H9 (cell line): Measurements from ENCODE around the gene TRRAP. TPM values are rescaled to one million over a fixed set of nuclear protein-coding genes. Genes with fewer than 3 reads are reported as not detected.
"Not testable (repeated sequence)": the region's sequence is repeated elsewhere in the genome, so short reads cannot be mapped to it uniquely, and the experiment has no call there.

Source experiments
- DNase-seq: peaks from one replicate; pipeline ENCODE4 v3.0.0-alpha.2; 2017
- H2AFZ ChIP-seq: one replicate; pipeline ENCODE4 v1.6.1; 2013; ENCODE audit warnings: mild to moderate bottlenecking, low read length, control low read depth, moderate library complexity
- H2AK5ac ChIP-seq: 2 replicates; pipeline ENCODE4 v1.6.1; 2013; ENCODE audit warnings: low read length, control low read depth, mixed read lengths; ENCODE audit not compliant: insufficient read length
- H2BK120ac ChIP-seq: one replicate; pipeline ENCODE4 v1.6.1; 2013; ENCODE audit warnings: low read depth, mild to moderate bottlenecking, low read length, control low read depth, inconsistent platforms; ENCODE audit not compliant: poor library complexity, severe bottlenecking
- H2BK12ac ChIP-seq: 2 replicates; pipeline ENCODE4 v1.6.1; 2013; ENCODE audit warnings: low read length, control low read depth, mixed read lengths, low read depth; ENCODE audit not compliant: insufficient read length
- H2BK15ac ChIP-seq: 2 replicates; pipeline ENCODE4 v1.6.1; 2013; ENCODE audit warnings: low read depth, low read length, control low read depth
- H2BK20ac ChIP-seq: one replicate; pipeline ENCODE4 v1.6.1; 2013; ENCODE audit warnings: low read depth, mild to moderate bottlenecking, low read length, control low read depth, inconsistent platforms; ENCODE audit not compliant: poor library complexity, severe bottlenecking
- H2BK5ac ChIP-seq: 2 replicates; pipeline ENCODE4 v1.6.1; 2013; ENCODE audit warnings: low read length, control low read depth, mixed read lengths; ENCODE audit not compliant: insufficient read length
- H3K14ac ChIP-seq: 2 replicates; pipeline ENCODE4 v1.6.1; 2013; ENCODE audit warnings: low read length, control low read depth; ENCODE audit not compliant: insufficient read depth
- H3K18ac ChIP-seq: 2 replicates; pipeline ENCODE4 v1.6.1; 2013; ENCODE audit warnings: low read depth, mild to moderate bottlenecking, mixed read lengths, low read length, control low read depth; ENCODE audit not compliant: insufficient read length
- H3K23ac ChIP-seq: 2 replicates; pipeline ENCODE4 v1.6.1; 2013; ENCODE audit warnings: low read length, control low read depth, mixed read lengths, low read depth; ENCODE audit not compliant: insufficient read length
- H3K23me2 ChIP-seq: 2 replicates; pipeline ENCODE4 v1.6.1; 2013; ENCODE audit warnings: low read depth, mild to moderate bottlenecking, mixed read lengths, low read length, control low read depth; ENCODE audit not compliant: insufficient read length, poor library complexity, severe bottlenecking
- H3K27ac ChIP-seq: 2 replicates; pipeline ENCODE4 v1.5.1; 2013; ENCODE audit warnings: low read length, control low read depth, mixed read lengths, low read depth; ENCODE audit not compliant: insufficient read length
- H3K27me3 ChIP-seq: 2 replicates; pipeline ENCODE4 v1.6.1; 2013; ENCODE audit warnings: low read length, control low read depth, inconsistent platforms; ENCODE audit not compliant: insufficient read depth
- H3K4ac ChIP-seq: 2 replicates; pipeline ENCODE4 v1.6.1; 2013; ENCODE audit warnings: low read depth, mild to moderate bottlenecking, control low read depth, inconsistent platforms, low read length, moderate library complexity
- H3K4me1 ChIP-seq: 2 replicates; pipeline ENCODE4 v1.6.1; 2013; ENCODE audit warnings: low read length, control low read depth, inconsistent platforms; ENCODE audit not compliant: insufficient read depth
- H3K4me2 ChIP-seq: 2 replicates; pipeline ENCODE4 v1.6.1; 2013; ENCODE audit warnings: low read length, control low read depth, mixed read lengths; ENCODE audit not compliant: insufficient read length, insufficient read depth
- H3K56ac ChIP-seq: 2 replicates; pipeline ENCODE4 v1.6.1; 2013; ENCODE audit warnings: low read depth, mild to moderate bottlenecking, mixed read lengths, low read length, control low read depth; ENCODE audit not compliant: insufficient read length
- H3K79me1 ChIP-seq: 2 replicates; pipeline ENCODE4 v1.6.1; 2013; ENCODE audit warnings: low read depth, mild to moderate bottlenecking, moderate library complexity, low read length, control low read depth, inconsistent platforms; ENCODE audit not compliant: insufficient read depth, poor library complexity, severe bottlenecking
- H3K79me2 ChIP-seq: 2 replicates; pipeline ENCODE4 v1.6.1; 2013; ENCODE audit warnings: low read length, control low read depth, inconsistent platforms; ENCODE audit not compliant: insufficient read depth
- H3K9ac ChIP-seq: 2 replicates; pipeline ENCODE4 v1.6.1; 2013; ENCODE audit warnings: low read length, control low read depth, mixed read lengths; ENCODE audit not compliant: insufficient read length; ENCODE audit errors: extremely low read depth
- H3K9me3 ChIP-seq: one replicate; pipeline ENCODE4 v1.6.1; 2013; ENCODE audit warnings: low read depth, low read length, inconsistent platforms; ENCODE audit not compliant: control insufficient read depth
- H3T11ph ChIP-seq: one replicate; pipeline ENCODE4 v1.6.1; 2013; ENCODE audit warnings: mild to moderate bottlenecking, low read length, control low read depth, inconsistent platforms
- H4K20me1 ChIP-seq: one replicate; pipeline ENCODE4 v1.6.1; 2013; ENCODE audit not compliant: control insufficient read depth, insufficient read length, insufficient read depth
- H4K5ac ChIP-seq: 2 replicates; pipeline ENCODE4 v1.6.1; 2013; ENCODE audit warnings: low read depth, mild to moderate bottlenecking, mixed read lengths, low read length, control low read depth; ENCODE audit not compliant: insufficient read length
- H4K8ac ChIP-seq: replicated peaks from 2 replicates; pipeline ENCODE4 v1.6.1; 2013; ENCODE audit warnings: low read length, control low read depth, mixed read lengths, low read depth; ENCODE audit not compliant: insufficient read length
- H4K91ac ChIP-seq: 2 replicates; pipeline ENCODE4 v1.6.1; 2013; ENCODE audit warnings: low read depth, mild to moderate bottlenecking, moderate library complexity, mixed read lengths, low read length, control low read depth; ENCODE audit not compliant: insufficient read length
- H3K27ac Mint-ChIP-seq, 3 experiments: 2 replicates in 2 of 3; 3 replicates in 1 of 3; pipeline ENCODE4 v1.8.0; 2020 to 2021; ENCODE audit warnings: mixed read lengths in 3 of 3, mild to moderate bottlenecking in 1 of 3, moderate library complexity in 1 of 3
- H3K27me3 Mint-ChIP-seq: 2 replicates; pipeline ENCODE4 v1.8.0; 2021; ENCODE audit warnings: low read depth, mild to moderate bottlenecking, moderate library complexity, mixed read lengths
- H3K36me3 Mint-ChIP-seq, 3 experiments: 2 replicates in 2 of 3; 3 replicates in 1 of 3; pipeline ENCODE4 v1.8.0; 2020 to 2021; ENCODE audit warnings: low read depth in 3 of 3, mixed read lengths in 3 of 3; ENCODE audit not compliant: insufficient read depth in 1 of 3
- H3K4me1 Mint-ChIP-seq, 2 experiments: 2 replicates each; pipeline ENCODE4 v1.8.0; 2020; ENCODE audit warnings: mixed read lengths in 2 of 2
- H3K4me3 Mint-ChIP-seq, 2 experiments: 2 replicates in 1 of 2; 3 replicates in 1 of 2; pipeline ENCODE4 v1.8.0; 2020 to 2021; ENCODE audit warnings: mild to moderate bottlenecking in 2 of 2, mixed read lengths in 2 of 2, moderate library complexity in 1 of 2
- H3K9me3 Mint-ChIP-seq, 2 experiments: 2 replicates in 1 of 2; 3 replicates in 1 of 2; pipeline ENCODE4 v1.8.0; 2020; ENCODE audit warnings: mild to moderate bottlenecking in 2 of 2, mixed read lengths in 2 of 2, moderate library complexity in 1 of 2
- WGBS: extraction: QIAGEN DNeasy Blood & Tissue Kit; methylation state at CpG from one replicate; pipeline ENCODE4 v1.1.7; 2013; ENCODE audit warnings: missing lambda C conversion rate, low lambda C conversion rate, mixed read lengths; ENCODE audit not compliant: insufficient read length; ENCODE audit errors: extremely low coverage; 5-methylcytosine and 5-hydroxymethylcytosine counted together
- total RNA-seq: library from RNA; stranded (reverse); gene quantifications from 2 replicates; pipeline ENCODE4 v1.2.1, GENCODE V29; 2021

TRRAP gene
- total RNA-seq, 1 experiment from 2014 or later: 58.6 TPM

DNA sequence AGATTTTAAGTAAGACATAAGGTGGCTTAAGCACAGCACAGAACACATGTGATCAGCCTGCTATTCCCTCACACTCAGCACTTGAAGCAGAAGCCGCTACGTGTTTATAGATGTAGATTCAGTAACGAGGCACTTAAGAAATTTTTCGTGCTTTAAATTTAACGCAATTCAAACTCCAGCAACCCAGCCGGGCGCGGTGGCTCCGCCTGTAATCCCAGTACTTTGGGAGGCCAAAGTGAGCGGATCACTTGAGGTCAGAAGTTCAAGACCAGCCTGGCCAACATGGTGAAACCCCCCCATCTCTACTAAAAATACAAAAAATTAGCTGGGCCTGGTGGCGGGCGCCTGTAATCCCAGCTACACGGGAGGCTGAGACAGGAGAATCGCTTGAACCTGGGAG, 167.9 kb downstream of the TRRAP start:
- not testable (repeated sequence) for H3K79me1 ChIP-seq, H3K4me3 Mint-ChIP-seq, H2AFZ ChIP-seq, H4K5ac ChIP-seq, H3K27ac ChIP-seq, H3K18ac ChIP-seq, H3K14ac ChIP-seq, H3K9me3 Mint-ChIP-seq, H2BK12ac ChIP-seq, H4K91ac ChIP-seq, H3K4me1 Mint-ChIP-seq, H3K9ac ChIP-seq, H3K9me3 ChIP-seq, H2BK5ac ChIP-seq, H3K27me3 Mint-ChIP-seq, H3K79me2 ChIP-seq, H2BK120ac ChIP-seq, H4K20me1 ChIP-seq, H2BK15ac ChIP-seq, H3K4me2 ChIP-seq, H3K27ac Mint-ChIP-seq, H3K56ac ChIP-seq, H4K8ac ChIP-seq, H3K23ac ChIP-seq, H2AK5ac ChIP-seq, H3K23me2 ChIP-seq, DNase-seq, H2BK20ac ChIP-seq, H3T11ph ChIP-seq, H3K4ac ChIP-seq, H3K27me3 ChIP-seq, H3K4me1 ChIP-seq
- peaks cover 34 to 87% (median 76%) of the 10 kb centered on the region in 3 experiments for H3K36me3 Mint-ChIP-seq
- WGBS: no CpG with 5 or more reads among the region's 14 CpGs
